HG03575 (cell line): ENCODE results near the gene KCP.

Experiments used
- ATAC-seq: cut with Tn5 transposase; IDR thresholded peaks from one replicate; pipeline ENCODE4 v1.9.1; 2021; ENCODE audit not compliant: unreplicated experiment, insufficient number of reproducible peaks, low FRiP score; ENCODE audit errors: extremely low read depth

KCP gene

GRCh38 chr7:128879939-128880746 is 30.4 kb downstream of the KCP start:
- ATAC-seq = no peak

GRCh38 chr7:128879461-128879938 is 31.0 kb downstream of the KCP start:
- no peak for ATAC-seq

GRCh38 chr7:128878226-128879105 is 32.0 kb downstream of the KCP start:
- ATAC-seq = no peak

GRCh38 chr7:128877756-128878120 is 32.8 kb downstream of the KCP start:
- ATAC-seq = no peak

- no peak for ATAC-seq
These were observed 33.3 kb downstream of the KCP start for GRCh38 chr7:128876978-128877755.

- no peak for ATAC-seq
These were observed 33.9 kb downstream of the KCP start for GRCh38 chr7:128876586-128876977.

GRCh38 chr7:128876127-128876526 is 34.4 kb downstream of the KCP start:
- ATAC-seq = no peak

GRCh38 chr7:128875523-128875948 is 35.0 kb downstream of the KCP start:
- ATAC-seq = no peak

GRCh38 chr7:128874140-128875031 is 36.1 kb downstream of the KCP start:
- ATAC-seq = no peak

GRCh38 chr7:128873234-128873633 is 37.3 kb downstream of the KCP start:
- ATAC-seq = no peak

- no peak for ATAC-seq
These were observed 38.1 kb downstream of the KCP start for GRCh38 chr7:128872394-128872824.

GRCh38 chr7:128871050-128871449 is 39.5 kb downstream of the KCP start:
- no peak for ATAC-seq

- no peak for ATAC-seq
These were observed 40.6 kb downstream of the KCP start for GRCh38 chr7:128869944-128870285.

GRCh38 chr7:128869138-128869943 is 41.2 kb downstream of the KCP start:
- no peak for ATAC-seq

- ATAC-seq = no peak
These were observed 41.8 kb downstream of the KCP start for GRCh38 chr7:128868624-128869137.

- ATAC-seq = no peak
These were observed 42.5 kb downstream of the KCP start for GRCh38 chr7:128867842-128868623.

- no peak for ATAC-seq
These were observed 43.3 kb downstream of the KCP start for GRCh38 chr7:128867241-128867640.
